Stomach (tissue), 9 donors: ENCODE data around the gene PIANP. TPM values are rescaled to one million over a fixed set of nuclear protein-coding genes. Genes with fewer than 3 reads are reported as not detected.

Experiments
- DNase-seq, 2 donors: peaks; one replicate each; pipeline versions ENCODE4 v3.0.0 to v3.0.0-alpha.2; 2013 to 2019
- H3K27ac ChIP-seq, 5 donors: fragments of 200-600 bp in 4 of 5; sonication (generic) in 4 of 5; one replicate each; pipeline ENCODE4 v1.5.1; 2013 to 2019; ENCODE audit warnings: mild to moderate bottlenecking in 1 of 5, moderate library complexity in 1 of 5
- H3K27me3 ChIP-seq, 3 donors: fragments of 200-600 bp; sonication (generic); one replicate each; pipeline ENCODE4 v1.5.1; 2017 to 2019; ENCODE audit warnings: mixed run types in 1 of 3
- H3K36me3 ChIP-seq, 4 donors: fragments of 200-600 bp; sonication (generic); 1 replicate in 3 of 4; 2 replicates in 1 of 4; pipeline ENCODE4 v1.5.1; 2016 to 2019
- H3K4me1 ChIP-seq, 4 donors: fragments of 200-600 bp; sonication (generic); one replicate each; pipeline ENCODE4 v1.5.1; 2016 to 2019
- H3K4me3 ChIP-seq, 4 donors: fragments of 200-600 bp; sonication (generic) in 3 of 4; one replicate each; pipeline ENCODE4 v1.5.1; 2016 to 2019; ENCODE audit warnings: mild to moderate bottlenecking in 1 of 4
- H3K9me3 ChIP-seq, 4 donors: fragments of 200-600 bp; sonication (generic); one replicate each; pipeline ENCODE4 v1.5.1; 2016 to 2019
- EP300 ChIP-seq: sonication (generic); formaldehyde crosslinking; IDR thresholded peaks from one replicate; pipeline ENCODE4 v1.6.1; 2017; ENCODE audit warnings: antibody characterized with exemption
- POLR2A ChIP-seq, 4 donors: fragments of 450-650 bp; IDR thresholded peaks; one replicate each; pipeline ENCODE4 v1.6.1; 2016; ENCODE audit warnings: antibody characterized with exemption in 4 of 4, control low read depth in 2 of 4, mild to moderate bottlenecking in 1 of 4, moderate library complexity in 1 of 4
- POLR2AphosphoS5 ChIP-seq, 3 donors: sonication (generic); formaldehyde crosslinking; IDR thresholded peaks; one replicate each; pipeline ENCODE4 v1.6.1; 2016; ENCODE audit warnings: antibody characterized with exemption in 3 of 3
- WGBS, 5 donors: extraction: QIAGEN DNeasy Blood & Tissue Kit in 3 of 5; methylation state at CpG; one replicate each; pipeline versions ENCODE4 v1.1.5 to v1.1.7; 2013 to 2018; 5-methylcytosine and 5-hydroxymethylcytosine counted together
- intact Hi-C: fragments of 100-400 bp; cut with DNase I; formaldehyde crosslinking; loops from one replicate; pipeline ENCODE4 v1.15.1; 2023; ENCODE audit warnings: low total_unique reads
- polyA plus RNA-seq, 3 donors: library from polyadenylated mRNA; stranded (reverse); fragments of 200-250 nt; gene quantifications; one replicate each; pipeline ENCODE4 v1.2.3, GENCODE V29; 2013
- total RNA-seq, 5 donors: library from RNA; depleted of rRNA; stranded (reverse); fragments of >200 nt; gene quantifications; one replicate each; pipeline versions ENCODE4 v1.1.0 to v1.2.3, GENCODE V29; 2014 to 2016
- TF ChIP-seq, protein P1 (sequence below), 7 experiments: fragments of 450-650 bp in 4 of 7; fragments of 200-600 bp in 3 of 7; sonication (generic) in 3 of 7; IDR thresholded peaks; one replicate each; pipeline ENCODE4 v1.5.1; 2016 to 2019; ENCODE audit warnings: antibody characterized with exemption in 7 of 7, control low read depth in 2 of 7, mild to moderate bottlenecking in 1 of 7
- donor health status: healthy with polysubstance abuse.
- donor health status: Bipolar disorder and iron deficiency.
- donor health status: healthy.

PIANP gene
- total and polyA plus RNA-seq, 8 donors = 0.14 to 1.7 (median 0.50) TPM; not detected in 3

DNA sequence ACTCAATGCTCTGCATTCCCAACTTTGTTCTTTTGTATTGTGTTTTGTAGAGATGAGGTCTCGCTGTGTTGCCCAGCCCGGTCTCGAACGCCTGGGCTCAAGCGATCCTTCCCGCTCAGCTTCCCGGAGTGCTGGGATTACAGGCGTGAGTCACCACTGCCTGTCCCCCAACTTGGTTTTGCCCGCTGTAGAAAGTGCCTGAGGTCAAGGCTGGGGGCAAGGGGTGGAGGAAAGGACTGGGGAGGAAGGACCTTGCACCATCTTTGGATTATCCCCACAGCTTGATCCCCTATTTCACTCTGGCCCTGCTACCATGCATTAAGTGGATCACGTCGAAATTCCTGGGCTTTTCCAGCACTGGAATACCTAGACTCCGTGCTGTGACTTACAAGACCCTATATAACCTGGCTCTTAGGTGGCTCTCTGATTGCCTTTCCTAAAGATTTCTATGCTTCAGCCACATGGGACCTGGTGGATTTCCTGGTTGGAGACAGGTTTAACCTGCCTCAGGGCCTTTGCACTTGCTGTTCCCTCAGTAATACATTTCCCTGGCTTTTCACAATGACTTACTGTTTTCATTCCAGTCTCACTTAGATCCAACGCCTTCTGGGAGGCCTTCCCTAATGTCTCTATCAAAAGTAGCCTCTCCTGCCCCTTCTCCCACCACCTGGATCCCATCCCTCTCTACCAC lies 608 bp upstream of the PIANP start:
- no peak for DNase-seq
- peaks cover 14 to 22% (median 18%) of the 10 kb centered on the region in 4 donors for H3K4me1 ChIP-seq

DNA sequence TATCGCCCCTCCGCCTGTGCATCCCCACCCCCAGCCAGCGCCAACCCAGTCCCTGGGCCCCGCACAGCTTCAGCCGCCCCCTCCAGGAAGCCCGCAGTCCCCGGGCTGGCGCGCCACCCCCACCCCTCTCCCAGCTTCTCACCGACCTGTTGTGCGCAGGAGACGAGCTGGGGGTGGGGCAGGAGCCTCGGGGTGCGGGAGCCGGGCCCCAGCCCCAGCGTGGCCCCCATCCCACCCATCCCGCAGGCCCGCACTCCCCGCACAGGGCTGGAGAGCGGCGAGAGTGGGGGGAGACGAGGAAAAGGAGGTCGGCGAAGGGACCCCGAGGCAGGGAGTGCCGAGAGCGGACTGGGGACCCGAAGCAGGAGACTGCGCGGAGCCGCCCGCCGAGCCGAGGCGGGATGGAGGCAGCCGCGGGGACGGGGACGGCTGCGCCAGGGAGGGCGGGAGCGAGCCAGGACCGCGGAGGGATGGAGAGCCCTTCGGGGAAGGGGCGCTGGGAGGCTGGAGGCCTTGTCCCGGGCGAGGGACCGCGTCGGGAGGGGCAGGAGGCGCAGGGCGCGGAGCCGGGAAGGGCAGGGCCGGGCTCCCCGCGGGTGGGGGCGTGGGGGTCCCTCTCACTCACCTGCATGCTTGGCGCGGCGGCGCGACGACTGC lies 498 bp downstream of the PIANP start:
- peaks cover 9 to 98% (median 62%) of the 10 kb centered on the region in 3 donors for H3K27me3 ChIP-seq
- peak overlapping the region in 1 of 5 donors; percentile 16 for H3K27ac ChIP-seq
- TF ChIP-seq POLR2AphosphoS5 (IDR thresholded peaks at IDR 0.05) (no peak), POLR2A (IDR thresholded peaks at IDR 0.05) (no peak), EP300 (no peak)
- TF ChIP-seq, protein P1, sequence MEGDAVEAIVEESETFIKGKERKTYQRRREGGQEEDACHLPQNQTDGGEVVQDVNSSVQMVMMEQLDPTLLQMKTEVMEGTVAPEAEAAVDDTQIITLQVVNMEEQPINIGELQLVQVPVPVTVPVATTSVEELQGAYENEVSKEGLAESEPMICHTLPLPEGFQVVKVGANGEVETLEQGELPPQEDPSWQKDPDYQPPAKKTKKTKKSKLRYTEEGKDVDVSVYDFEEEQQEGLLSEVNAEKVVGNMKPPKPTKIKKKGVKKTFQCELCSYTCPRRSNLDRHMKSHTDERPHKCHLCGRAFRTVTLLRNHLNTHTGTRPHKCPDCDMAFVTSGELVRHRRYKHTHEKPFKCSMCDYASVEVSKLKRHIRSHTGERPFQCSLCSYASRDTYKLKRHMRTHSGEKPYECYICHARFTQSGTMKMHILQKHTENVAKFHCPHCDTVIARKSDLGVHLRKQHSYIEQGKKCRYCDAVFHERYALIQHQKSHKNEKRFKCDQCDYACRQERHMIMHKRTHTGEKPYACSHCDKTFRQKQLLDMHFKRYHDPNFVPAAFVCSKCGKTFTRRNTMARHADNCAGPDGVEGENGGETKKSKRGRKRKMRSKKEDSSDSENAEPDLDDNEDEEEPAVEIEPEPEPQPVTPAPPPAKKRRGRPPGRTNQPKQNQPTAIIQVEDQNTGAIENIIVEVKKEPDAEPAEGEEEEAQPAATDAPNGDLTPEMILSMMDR (IDR thresholded peaks at IDR 0.05) = no peak
- peak in 1 of 2 donors; percentile 60 for DNase-seq
- H3K4me1 ChIP-seq = peaks cover 14 to 22% (median 18%) of the 10 kb centered on the region in 4 donors
- no peaks in the 10 kb centered on the region for H3K36me3 ChIP-seq
- H3K4me3 ChIP-seq = peak overlapping the region; percentile 46 to 68 (median 52)
- H3K9me3 ChIP-seq = no peaks in the 10 kb centered on the region
- 0 to 2% (median 1%) methylated on average over 32 to 64 of the region's 65 CpGs for WGBS, 5 donors
- intact Hi-C loops = no loop called here

More for the DNA sequence above, 608 bp upstream of the PIANP start:
- Histone ChIP-seq H3K9me3 (no peaks in the 10 kb centered on the region), H3K27me3 (peaks cover 9 to 100% (median 62%) of the 10 kb centered on the region in 3 donors), H3K36me3 (no peaks in the 10 kb centered on the region), H3K4me3 (peak overlapping the region; percentile 46 to 68 (median 52)), H3K27ac (no peak overlapping the region)
- 25 to 31% (median 29%) methylated on average over 13 of the region's 13 CpGs for WGBS, 5 donors
- TF ChIP-seq EP300 (no peak), POLR2A (IDR thresholded peaks at IDR 0.05) (no peak), POLR2AphosphoS5 (IDR thresholded peaks at IDR 0.05) (no peak)
- TF ChIP-seq, protein P1 (IDR thresholded peaks at IDR 0.05) = no peak
- intact Hi-C loops = no loop called here

DNA sequence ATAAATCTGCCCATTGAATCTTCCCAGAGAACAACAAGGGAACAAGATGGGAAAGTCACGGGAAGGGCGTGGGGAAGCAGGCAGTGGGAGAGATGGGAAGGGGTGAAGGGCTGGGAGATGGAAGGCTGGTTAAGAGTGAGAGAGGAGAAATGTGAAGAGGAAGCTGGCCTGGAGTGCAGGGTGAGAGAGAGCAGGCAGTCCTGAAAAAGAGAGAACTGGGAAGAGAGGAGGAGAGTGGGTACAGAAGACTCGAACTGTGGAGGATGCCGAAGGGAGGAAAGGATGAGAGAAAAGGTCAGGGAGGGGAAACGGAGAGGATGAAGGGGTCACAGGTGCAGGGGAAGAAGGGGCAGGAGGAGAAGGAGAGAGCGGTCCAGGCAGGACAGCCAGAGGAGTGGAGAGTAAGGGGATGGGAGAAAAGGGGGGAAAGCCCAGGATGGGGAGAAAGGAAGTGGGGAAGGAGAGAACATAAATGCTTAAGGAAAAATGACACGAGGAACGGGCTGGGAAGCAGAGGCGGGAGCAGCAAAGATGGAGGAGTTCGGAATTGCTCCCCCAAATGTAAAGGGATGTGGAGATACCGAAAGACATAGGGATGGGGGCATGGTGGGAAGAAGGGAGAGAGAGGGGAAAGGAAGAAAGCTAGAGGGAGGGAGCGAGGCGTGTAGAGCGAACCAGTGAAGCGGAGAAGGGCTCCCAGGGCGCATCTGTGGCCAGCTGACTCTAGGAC lies 1.2 kb downstream of the PIANP start:
- Histone ChIP-seq H3K36me3 (no peaks in the 10 kb centered on the region), H3K4me3 (peak overlapping the region; percentile 46 to 68 (median 52)), H3K27ac (peak overlapping the region in 1 of 5 donors; percentile 16), H3K4me1 (peaks cover 14 to 22% (median 18%) of the 10 kb centered on the region in 4 donors), H3K27me3 (peaks cover 9 to 97% (median 62%) of the 10 kb centered on the region in 3 donors), H3K9me3 (no peaks in the 10 kb centered on the region)
- intact Hi-C loops = no loop called here
- DNase-seq = no peak
- TF ChIP-seq POLR2AphosphoS5 (IDR thresholded peaks at IDR 0.05) (no peak), EP300 (no peak), POLR2A (IDR thresholded peaks at IDR 0.05) (no peak)
- TF ChIP-seq, protein P1 (IDR thresholded peaks at IDR 0.05) = no peak
- 14 to 21% (median 18%) methylated on average over 16 of the region's 16 CpGs for WGBS, 5 donors

DNA sequence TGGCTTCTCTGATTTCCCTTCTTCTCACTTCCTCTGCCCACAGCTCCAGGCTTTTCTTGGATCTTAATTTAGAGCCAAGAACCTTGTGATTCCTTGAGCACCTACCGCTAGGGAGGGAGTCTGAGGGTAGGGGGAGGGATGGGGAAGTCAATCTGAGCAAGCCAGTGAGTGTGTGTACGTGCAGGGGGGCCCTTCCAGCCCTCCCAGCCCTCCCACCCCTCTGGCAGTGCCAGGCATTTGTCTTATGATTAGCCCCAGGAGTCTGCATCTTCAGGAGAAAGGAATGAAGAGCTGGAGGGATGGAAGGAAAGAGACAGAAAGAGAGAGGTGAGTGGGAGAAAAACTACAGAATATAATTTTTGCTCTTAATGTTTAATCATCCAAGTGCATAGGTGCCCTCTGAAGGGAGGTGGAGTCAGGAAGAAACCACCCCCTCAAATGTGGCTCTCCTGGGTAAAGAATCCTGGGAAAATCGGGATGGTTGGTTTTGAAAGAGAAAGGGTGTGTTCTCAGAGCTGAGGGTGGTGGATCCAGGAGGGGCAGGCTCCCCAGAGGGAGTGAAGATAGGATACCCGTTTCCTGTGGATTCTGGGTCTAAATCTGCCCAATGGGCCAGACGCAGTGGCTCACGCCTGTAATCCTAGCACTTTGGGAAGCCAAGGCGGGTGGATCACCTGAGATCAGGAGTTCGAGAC lies 2.1 kb downstream of the PIANP start:
- Histone ChIP-seq H3K9me3 (no peaks in the 10 kb centered on the region), H3K27ac (no peak overlapping the region), H3K4me1 (peaks cover 14 to 22% (median 18%) of the 10 kb centered on the region in 4 donors), H3K4me3 (no peak overlapping the region), H3K27me3 (peaks cover 9 to 93% (median 54%) of the 10 kb centered on the region in 3 donors), H3K36me3 (no peaks in the 10 kb centered on the region)
- 53 to 60% (median 56%) methylated on average over 8 of the region's 8 CpGs for WGBS, 5 donors
- no peak for DNase-seq
- intact Hi-C loops = no loop called here
- TF ChIP-seq EP300 = no peak
- no peak for TF ChIP-seq POLR2A (IDR thresholded peaks at IDR 0.05)
- no peak for TF ChIP-seq POLR2AphosphoS5 (IDR thresholded peaks at IDR 0.05)
- TF ChIP-seq, protein P1 (IDR thresholded peaks at IDR 0.05) = no peak
